Measurements from ENCODE around the gene ST3GAL3.

- TF ChIP-seq CTCF (IDR thresholded peaks at IDR 0.05) (no peak), POLR2A (IDR thresholded peaks at IDR 0.05) (no peak)
Observed at GRCh38 chr1:43768168-43768567, 60.8 kb downstream of the ST3GAL3 start.

All from testis (tissue), 2 donors.